Measurements from ENCODE around the gene SEMA3B. TPM values are rescaled to one million over a fixed set of nuclear protein-coding genes. Genes with fewer than 3 reads are reported as not detected.

The SEMA3B gene
- total RNA-seq, 4 donors from 2014 or later = 0.70 to 8.2 (median 2.4) TPM

GRCh38 chr3:50245251-50245745 is 23.6 kb upstream of the SEMA3B start:
- H3K4me3 ChIP-seq = peak overlapping the region in 2 of 4 donors; percentile 44 to 66
- WGBS, 2 donors = 31 to 35% methylated on average over 3 to 6 of the region's 16 CpGs
- DNase-seq = no peak
- no peaks in the 10 kb centered on the region for H3K27me3 ChIP-seq
- TF ChIP-seq, protein P1, sequence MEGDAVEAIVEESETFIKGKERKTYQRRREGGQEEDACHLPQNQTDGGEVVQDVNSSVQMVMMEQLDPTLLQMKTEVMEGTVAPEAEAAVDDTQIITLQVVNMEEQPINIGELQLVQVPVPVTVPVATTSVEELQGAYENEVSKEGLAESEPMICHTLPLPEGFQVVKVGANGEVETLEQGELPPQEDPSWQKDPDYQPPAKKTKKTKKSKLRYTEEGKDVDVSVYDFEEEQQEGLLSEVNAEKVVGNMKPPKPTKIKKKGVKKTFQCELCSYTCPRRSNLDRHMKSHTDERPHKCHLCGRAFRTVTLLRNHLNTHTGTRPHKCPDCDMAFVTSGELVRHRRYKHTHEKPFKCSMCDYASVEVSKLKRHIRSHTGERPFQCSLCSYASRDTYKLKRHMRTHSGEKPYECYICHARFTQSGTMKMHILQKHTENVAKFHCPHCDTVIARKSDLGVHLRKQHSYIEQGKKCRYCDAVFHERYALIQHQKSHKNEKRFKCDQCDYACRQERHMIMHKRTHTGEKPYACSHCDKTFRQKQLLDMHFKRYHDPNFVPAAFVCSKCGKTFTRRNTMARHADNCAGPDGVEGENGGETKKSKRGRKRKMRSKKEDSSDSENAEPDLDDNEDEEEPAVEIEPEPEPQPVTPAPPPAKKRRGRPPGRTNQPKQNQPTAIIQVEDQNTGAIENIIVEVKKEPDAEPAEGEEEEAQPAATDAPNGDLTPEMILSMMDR (IDR thresholded peaks at IDR 0.05) = no peak
- TF ChIP-seq POLR2A (IDR thresholded peaks at IDR 0.05) = no peak
- intact Hi-C loops (cut with DNase I) = no loop called here
- peaks cover 0 to 10% (median 0%) of the 10 kb centered on the region in 3 donors for H3K36me3 ChIP-seq
- H3K4me1 ChIP-seq = peaks cover 79 to 100% (median 96%) of the 10 kb centered on the region in 3 donors
- H3K27ac ChIP-seq = peak overlapping the region; percentile 87 to 97 (median 92)
- H3K9me3 ChIP-seq = no peaks in the 10 kb centered on the region

DNA sequence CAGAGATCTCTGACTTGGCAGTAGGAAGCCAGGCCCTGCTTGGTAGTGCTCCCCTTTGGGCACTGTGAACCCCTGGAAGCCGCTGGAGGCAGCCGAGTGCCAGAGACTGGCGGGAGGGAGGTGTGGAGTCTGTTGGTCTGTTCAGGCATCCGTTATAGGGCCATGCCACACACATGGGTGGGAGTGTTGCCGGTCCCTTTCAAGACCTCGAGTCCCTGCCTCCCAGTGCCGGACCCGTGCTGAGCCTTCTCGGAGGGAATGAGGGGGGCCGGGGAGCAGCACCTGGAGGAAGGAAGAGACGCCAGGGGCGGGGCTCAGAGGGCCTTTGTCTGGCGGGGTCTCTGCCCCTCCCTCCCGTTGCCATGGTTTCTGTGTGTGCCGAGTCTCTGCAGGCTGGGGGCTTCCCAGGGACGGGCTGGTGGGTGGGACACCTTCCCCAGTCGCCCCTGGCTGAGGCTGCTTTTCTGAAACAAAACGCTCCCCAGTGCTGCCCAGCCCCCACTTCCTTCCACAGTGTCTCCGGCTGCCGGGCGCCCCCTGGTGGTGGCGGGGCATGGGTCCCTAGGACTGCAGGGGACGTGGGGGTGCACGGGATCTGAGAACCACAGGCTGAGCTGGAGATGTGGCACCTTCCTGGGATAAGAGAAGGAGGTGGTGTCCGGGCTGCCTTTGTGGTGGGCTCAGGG is 23.0 kb upstream of the SEMA3B start:
- peak; percentile 47 for DNase-seq
- intact Hi-C loops (cut with DNase I) = no loop called here
- WGBS, 2 donors = 0 to 2% methylated on average over 1 to 10 of the region's 25 CpGs
- peaks cover 79 to 100% (median 90%) of the 10 kb centered on the region in 3 donors for H3K4me1 ChIP-seq
- peaks cover 0 to 16% (median 0%) of the 10 kb centered on the region in 3 donors for H3K36me3 ChIP-seq
- H3K4me3 ChIP-seq = peak overlapping the region; percentile 32 to 66 (median 44)
- no peak for TF ChIP-seq POLR2A (IDR thresholded peaks at IDR 0.05)
- TF ChIP-seq, protein P1 (IDR thresholded peaks at IDR 0.05) = peak; percentile 97 to 99 (median 98)
- no peaks in the 10 kb centered on the region for H3K9me3 ChIP-seq
- no peaks in the 10 kb centered on the region for H3K27me3 ChIP-seq
- H3K27ac ChIP-seq = peak overlapping the region; percentile 87 to 97 (median 92)

DNA sequence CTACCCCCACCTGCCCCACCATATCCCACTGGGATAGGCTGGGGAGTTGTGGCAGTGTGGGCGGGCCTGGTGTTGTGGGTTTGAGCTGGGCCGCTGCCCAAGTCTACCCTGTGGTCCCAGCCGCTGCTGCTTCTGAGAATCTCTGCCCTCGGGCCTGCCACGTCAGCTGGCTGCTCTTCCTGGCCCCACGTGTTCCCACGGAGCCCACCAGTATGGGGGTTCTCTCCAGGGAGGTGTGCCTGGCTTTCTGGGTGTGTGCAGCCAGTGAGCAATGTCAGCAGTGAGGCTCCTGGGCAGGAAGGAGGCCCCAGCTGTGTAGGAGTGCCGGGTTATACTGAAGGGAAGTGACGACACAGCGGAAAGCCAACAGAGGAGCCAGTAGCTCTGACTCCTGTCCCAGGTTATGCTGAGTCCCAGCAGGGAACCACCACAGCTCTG is 22.4 kb upstream of the SEMA3B start:
- no CpG with 5 or more reads among the region's 10 CpGs for WGBS, 2 donors
- peaks cover 79 to 100% (median 88%) of the 10 kb centered on the region in 3 donors for H3K4me1 ChIP-seq
- peak overlapping the region in 3 of 4 donors; percentile 44 to 66 (median 45) for H3K4me3 ChIP-seq

DNA sequence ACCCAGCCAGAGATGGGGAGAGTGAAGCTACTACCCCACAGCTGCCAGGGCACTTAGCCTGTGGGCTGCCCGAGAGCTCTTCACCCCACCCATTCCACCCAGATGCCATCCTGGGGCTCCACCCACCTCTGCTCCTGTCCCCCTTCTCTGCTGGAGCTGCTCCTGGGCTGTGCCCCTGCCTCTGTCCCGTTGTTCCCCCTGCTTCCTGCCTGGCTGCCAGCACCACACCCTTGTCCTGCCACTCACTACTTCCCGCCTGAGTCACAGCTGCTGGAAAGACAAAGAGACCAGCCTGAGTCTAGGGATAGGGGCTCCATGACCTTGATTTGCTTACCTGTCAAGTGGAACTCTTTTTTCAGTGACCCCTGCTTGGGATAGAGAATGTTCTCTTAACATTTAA is 20.6 kb upstream of the SEMA3B start:
- TF ChIP-seq, protein P1 (IDR thresholded peaks at IDR 0.05) = peak in 1 of 6 experiments; percentile 4
- TF ChIP-seq POLR2A (IDR thresholded peaks at IDR 0.05) = no peak
- peaks cover 64 to 99% (median 79%) of the 10 kb centered on the region in 3 donors for H3K4me1 ChIP-seq
- H3K4me3 ChIP-seq = no peak overlapping the region
- peaks cover 0 to 40% (median 14%) of the 10 kb centered on the region in 3 donors for H3K36me3 ChIP-seq
- intact Hi-C loops (cut with DNase I) = no loop called here
- no peaks in the 10 kb centered on the region for H3K9me3 ChIP-seq
- H3K27me3 ChIP-seq = no peaks in the 10 kb centered on the region
- H3K27ac ChIP-seq = peak overlapping the region; percentile 87 to 97 (median 92)
- WGBS, 2 donors = 0 to 11% methylated on average over 3 of the region's 3 CpGs
- no peak for DNase-seq

More for the DNA sequence above, 22.4 kb upstream of the SEMA3B start:
- Histone ChIP-seq H3K36me3 (peaks cover 0 to 22% (median 0%) of the 10 kb centered on the region in 3 donors), H3K27me3 (no peaks in the 10 kb centered on the region), H3K9me3 (no peaks in the 10 kb centered on the region), H3K27ac (peak overlapping the region; percentile 87 to 97 (median 92))
- DNase-seq = no peak
- TF ChIP-seq, protein P1 (IDR thresholded peaks at IDR 0.05) = peak in 1 of 6 experiments; percentile 18
- TF ChIP-seq POLR2A (IDR thresholded peaks at IDR 0.05) = peak in 1 of 4 donors; percentile 41
- intact Hi-C loops (cut with DNase I) = no loop called here

DNA sequence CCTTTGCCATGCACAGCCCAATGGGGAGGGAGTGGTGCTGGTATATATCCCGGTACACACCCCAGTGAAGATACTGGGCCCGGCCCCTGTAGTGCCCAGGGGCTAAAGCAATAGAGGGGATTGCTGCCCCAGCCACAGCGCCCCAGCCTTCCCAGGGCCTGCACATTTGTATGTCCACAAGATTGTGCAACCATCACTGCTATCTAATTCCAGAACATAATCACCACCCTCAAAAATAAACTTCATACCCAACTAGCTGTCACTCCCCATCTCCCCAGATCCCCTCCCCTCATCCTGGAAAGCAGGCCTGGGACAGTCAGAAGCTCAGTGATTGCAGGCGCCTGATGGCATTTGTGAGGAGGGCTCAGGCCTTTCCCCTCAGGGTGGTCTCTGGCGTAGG is 19.5 kb upstream of the SEMA3B start:
- 50 to 71% methylated on average over 1 of the region's 5 CpGs for WGBS, 2 donors

More for the DNA sequence above, 19.5 kb upstream of the SEMA3B start:
- Histone ChIP-seq H3K4me1 (peaks cover 65 to 99% (median 77%) of the 10 kb centered on the region in 3 donors), H3K4me3 (no peak overlapping the region), H3K9me3 (no peaks in the 10 kb centered on the region), H3K27me3 (no peaks in the 10 kb centered on the region), H3K27ac (peak overlapping the region; percentile 87 to 97 (median 92)), H3K36me3 (peaks cover 0 to 47% (median 14%) of the 10 kb centered on the region in 3 donors)
- TF ChIP-seq, protein P1 (IDR thresholded peaks at IDR 0.05) = no peak
- TF ChIP-seq POLR2A (IDR thresholded peaks at IDR 0.05) = no peak
- intact Hi-C loops (cut with DNase I) = no loop called here
- DNase-seq = no peak
